Measurements from ENCODE around the gene ACACB.
A peak's percentile ranks its signal among the peaks of the same experiment; 100 is the strongest.
"Not testable (repeated sequence)": the region's sequence is repeated elsewhere in the genome, so short reads cannot be mapped to it uniquely, and the experiment has no call there.

Gene ACACB

GRCh38 chr12:109144224-109144623 is 27.8 kb downstream of the ACACB start:
- no peak for DNase-seq

GRCh38 chr12:109147126-109147525 is 30.7 kb downstream of the ACACB start:
- DNase-seq: not testable (repeated sequence)

- no peak for DNase-seq
These were observed 31.6 kb downstream of the ACACB start for GRCh38 chr12:109147954-109148353.

- no peak for DNase-seq
These were observed 33.8 kb downstream of the ACACB start for GRCh38 chr12:109150124-109150640.

- no peak for DNase-seq
These were observed 35.1 kb downstream of the ACACB start for GRCh38 chr12:109151457-109151856.

- no peak for DNase-seq
These were observed 37.5 kb downstream of the ACACB start for GRCh38 chr12:109153821-109154441.

GRCh38 chr12:109154451-109155438 is 38.4 kb downstream of the ACACB start:
- DNase-seq: peak; percentile 81

GRCh38 chr12:109156036-109156435 is 39.6 kb downstream of the ACACB start:
- DNase-seq: no peak

GRCh38 chr12:109156586-109156985 is 40.2 kb downstream of the ACACB start:
- no peak for DNase-seq

- DNase-seq: no peak
These were observed 41.6 kb downstream of the ACACB start for GRCh38 chr12:109157986-109158385.

- no peak for DNase-seq
These were observed 44.0 kb downstream of the ACACB start for GRCh38 chr12:109160433-109160832.

- DNase-seq: no peak
These were observed 44.5 kb downstream of the ACACB start for GRCh38 chr12:109160873-109161272.

- no peak for DNase-seq
These were observed 46.2 kb downstream of the ACACB start for GRCh38 chr12:109162551-109162950.

- DNase-seq: no peak
These were observed 46.8 kb downstream of the ACACB start for GRCh38 chr12:109163167-109163566.

GRCh38 chr12:109165599-109165998 is 49.2 kb downstream of the ACACB start:
- DNase-seq: no peak

GRCh38 chr12:109166371-109166770 is 50.0 kb downstream of the ACACB start:
- no peak for DNase-seq

- DNase-seq: no peak
These were observed 51.4 kb downstream of the ACACB start for GRCh38 chr12:109167781-109168180.

- DNase-seq: no peak
These were observed 52.9 kb downstream of the ACACB start for GRCh38 chr12:109169262-109169661.

- DNase-seq: no peak
These were observed 53.3 kb downstream of the ACACB start for GRCh38 chr12:109169686-109170085.

GRCh38 chr12:109170324-109170723 is 53.9 kb downstream of the ACACB start:
- no peak for DNase-seq

GRCh38 chr12:109172787-109173186 is 56.4 kb downstream of the ACACB start:
- DNase-seq: not testable (repeated sequence)

GRCh38 chr12:109173443-109174240 is 57.3 kb downstream of the ACACB start:
- no peak for DNase-seq

GRCh38 chr12:109174468-109174867 is 58.1 kb downstream of the ACACB start:
- DNase-seq: no peak

All from activated CD4-positive, CD25-positive, alpha-beta regulatory T cell treated with anti-CD3 and anti-CD28 coated beads, Interleukin-2, amount 50 U/mL, for 72 hours (primary cell).